Endothelial cell of umbilical vein (primary cell): ENCODE measurements around the gene FREM1.

ENCODE experiments used
- CTCF ChIP-seq, 2 donors: IDR thresholded peaks; 1 replicate in 1 of 2; 2 replicates in 1 of 2; pipeline ENCODE4 v1.5.1; 2011; ENCODE audit warnings: low read length in 2 of 2, mild to moderate bottlenecking in 2 of 2, moderate library complexity in 2 of 2, control low read depth in 1 of 2, inconsistent platforms in 1 of 2, low read depth in 1 of 2; ENCODE audit not compliant: insufficient read depth in 1 of 2; ENCODE audit errors: extremely low read depth in 1 of 2
- EZH2 ChIP-seq: IDR thresholded peaks from 2 replicates; pipeline ENCODE4 v1.6.1; 2012; ENCODE audit warnings: borderline replicate concordance, low read depth, mild to moderate bottlenecking, moderate library complexity, low read length, inconsistent platforms; ENCODE audit not compliant: severe bottlenecking
- GATA2 ChIP-seq: IDR thresholded peaks from 2 replicates; pipeline ENCODE4 v1.7.0; 2011; ENCODE audit warnings: low read depth, mild to moderate bottlenecking, moderate library complexity, mixed read lengths, low read length; ENCODE audit not compliant: insufficient read length, insufficient read depth
- MAX ChIP-seq: IDR thresholded peaks from 2 replicates; pipeline ENCODE4 v1.6.1; 2011; ENCODE audit not compliant: insufficient read depth, insufficient read length
- POLR2A ChIP-seq: IDR thresholded peaks from 2 replicates; pipeline ENCODE4 v1.6.1; 2012; ENCODE audit warnings: low read depth, mild to moderate bottlenecking, control low read depth, low read length
- POLR2AphosphoS5 ChIP-seq: IDR thresholded peaks from 2 replicates; pipeline ENCODE4 v1.6.1; 2012; ENCODE audit warnings: low read depth, mild to moderate bottlenecking, control low read depth, low read length, moderate library complexity; ENCODE audit not compliant: insufficient read depth

- no peak for TF ChIP-seq CTCF (IDR thresholded peaks at IDR 0.05; ENCODE audit: extremely low read depth in 1 of 2, insufficient read depth in 1 of 2, low read depth in 1 of 2, low read length in 2 of 2)
- no peak for TF ChIP-seq POLR2A
- no peak for TF ChIP-seq EZH2
- no peak for TF ChIP-seq MAX
- no peak for TF ChIP-seq POLR2AphosphoS5
- no peak for TF ChIP-seq GATA2
Measured at GRCh38 chr9:14911046-14911445, 818 bp upstream of the FREM1 start.
